Measurements from ENCODE around the gene KCNS1. TPM values are rescaled to one million over a fixed set of nuclear protein-coding genes. Genes with fewer than 3 reads are reported as not detected.
A peak's percentile ranks its signal among the peaks of the same experiment; 100 is the strongest.

KCNS1 gene
- total RNA-seq, 1 experiment from 2014 or later: 0.12 TPM

- DNase-seq (ENCODE audit: low read depth): no peak
These were observed 49.5 kb downstream of the KCNS1 start for GRCh38 chr20:45051204-45052060.

GRCh38 chr20:45049904-45050471 lies 50.9 kb downstream of the KCNS1 start:
- peak; percentile 46 for DNase-seq (ENCODE audit: low read depth)

GRCh38 chr20:45049438-45049837 lies 51.5 kb downstream of the KCNS1 start:
- no peak for DNase-seq (ENCODE audit: low read depth)

- DNase-seq (ENCODE audit: low read depth): no peak
These were observed 53.3 kb downstream of the KCNS1 start for GRCh38 chr20:45047581-45048119.

DNA sequence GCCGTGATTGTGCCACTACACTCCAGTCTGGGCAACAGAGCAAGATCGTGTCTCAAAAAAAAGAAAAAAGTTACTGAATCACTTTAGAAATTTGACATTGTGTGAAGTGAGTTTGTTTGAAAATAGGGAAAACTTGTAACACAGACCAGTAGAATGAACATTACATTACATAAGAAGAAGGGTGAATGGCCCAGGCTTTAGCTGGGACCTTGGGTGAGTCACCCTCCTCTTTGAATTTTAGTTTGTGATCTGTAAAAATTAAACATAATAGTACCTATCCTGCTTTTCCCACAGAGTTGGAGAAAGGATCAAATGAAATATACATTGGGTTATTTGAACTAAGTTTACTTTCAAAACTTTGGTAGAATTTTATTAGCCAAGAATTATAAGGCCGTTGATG lies 56.3 kb downstream of the KCNS1 start:
- DNase-seq (ENCODE audit: low read depth): no peak

GRCh38 chr20:45044084-45044573 lies 56.8 kb downstream of the KCNS1 start:
- DNase-seq (ENCODE audit: low read depth): peak; percentile 83

DNA sequence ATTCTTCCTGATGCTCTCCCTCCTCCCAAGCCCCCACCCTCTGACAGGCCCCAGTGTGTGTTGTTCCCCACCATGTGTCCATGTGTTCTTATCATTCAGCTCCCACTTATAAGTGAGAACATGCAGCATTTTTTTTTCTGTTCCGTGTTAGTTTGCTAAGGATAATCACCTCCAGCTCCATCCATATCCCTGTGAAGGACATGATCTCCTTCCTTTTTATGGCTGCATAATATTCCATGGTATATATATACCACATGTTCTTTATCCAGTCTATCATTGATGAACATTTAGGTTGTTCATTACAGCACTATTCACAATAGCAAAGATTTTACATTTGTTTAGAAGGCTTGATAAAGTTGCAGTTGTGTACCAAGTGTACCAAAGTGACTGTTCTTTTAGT lies 57.9 kb downstream of the KCNS1 start:
- no peak for DNase-seq (ENCODE audit: low read depth)

Other genes starting within 250 kb of the KCNS1 start
- 109 and 135 TPM in 2 replicates for gene YWHAB, start 215.4 kb downstream of the KCNS1 start, total RNA-seq (2014; rRNA removed; shearing (Covaris generic))
- gene PABPC1L, start 191.1 kb downstream of the KCNS1 start, total RNA-seq (2014; rRNA removed; shearing (Covaris generic)): 4.9 and 6.2 TPM in 2 replicates
- 68.0 and 90.6 TPM in 2 replicates for gene TOMM34, start 140.7 kb downstream of the KCNS1 start, total RNA-seq (2014; rRNA removed; shearing (Covaris generic))
- 26.2 and 26.7 TPM in 2 replicates for gene STK4, start 134.6 kb downstream of the KCNS1 start, total RNA-seq (2014; rRNA removed; shearing (Covaris generic))
- gene WFDC5, start 14.0 kb upstream of the KCNS1 start, total RNA-seq (2014; rRNA removed; shearing (Covaris generic)): not detected in 2 replicates
- gene WFDC12, start 23.3 kb upstream of the KCNS1 start, total RNA-seq (2014; rRNA removed; shearing (Covaris generic)): not detected in 2 replicates
- gene PI3, start 73.8 kb upstream of the KCNS1 start, total RNA-seq (2014; rRNA removed; shearing (Covaris generic)): not detected in 2 replicates
- gene SEMG1, start 105.9 kb upstream of the KCNS1 start, total RNA-seq (2014; rRNA removed; shearing (Covaris generic)): not detected in 2 replicates
- gene SEMG2, start 120.2 kb upstream of the KCNS1 start, total RNA-seq (2014; rRNA removed; shearing (Covaris generic)): not detected in 2 replicates
- gene SLPI, start 153.4 kb upstream of the KCNS1 start, total RNA-seq (2014; rRNA removed; shearing (Covaris generic)): not detected in 2 replicates
- not detected in 2 replicates for gene RBPJL, start 205.7 kb upstream of the KCNS1 start, total RNA-seq (2014; rRNA removed; shearing (Covaris generic))
- 0.10 TPM in 1 of 2 replicates, not detected in the other for gene MATN4, start 207.2 kb upstream of the KCNS1 start, total RNA-seq (2014; rRNA removed; shearing (Covaris generic))
- gene SDC4, start 247.3 kb upstream of the KCNS1 start, total RNA-seq (2014; rRNA removed; shearing (Covaris generic)): 88.2 and 103 TPM in 2 replicates